Mesodermal cell (in vitro differentiated cells): Measurements from ENCODE around the gene RTN4R.

Experiments
- H3K27ac ChIP-seq: 2 replicates; pipeline ENCODE4 v1.7.0; 2013; ENCODE audit warnings: mild to moderate bottlenecking, low read depth, low read length, moderate library complexity; ENCODE audit not compliant: severe bottlenecking
- H3K36me3 ChIP-seq: 2 replicates; pipeline ENCODE4 v1.7.1; 2013; ENCODE audit warnings: mild to moderate bottlenecking, low read length, moderate library complexity; ENCODE audit not compliant: control insufficient read depth, insufficient read depth
- H3K4me1 ChIP-seq: one replicate; pipeline ENCODE4 v1.7.1; 2013; ENCODE audit warnings: mild to moderate bottlenecking, low read length; ENCODE audit not compliant: insufficient read depth, control insufficient read depth, poor library complexity, severe bottlenecking
- H3K4me3 ChIP-seq: 2 replicates; pipeline ENCODE4 v1.7.0; 2013; ENCODE audit warnings: low read length, control low read depth, mild to moderate bottlenecking; ENCODE audit not compliant: insufficient read depth, poor library complexity, severe bottlenecking; ENCODE audit errors: extremely low read depth
- H3K9me3 ChIP-seq: 2 replicates; pipeline ENCODE4 v1.7.1; 2013; ENCODE audit warnings: mild to moderate bottlenecking, low read length, moderate library complexity; ENCODE audit not compliant: control insufficient read depth
- WGBS, 2 experiments: methylation state at CpG; one replicate each; pipeline ENCODE4 v1.1.5; 2013; ENCODE audit warnings: missing lambda C conversion rate in 2 of 2; ENCODE audit not compliant: insufficient coverage in 2 of 2; 5-methylcytosine and 5-hydroxymethylcytosine counted together

RTN4R gene

DNA sequence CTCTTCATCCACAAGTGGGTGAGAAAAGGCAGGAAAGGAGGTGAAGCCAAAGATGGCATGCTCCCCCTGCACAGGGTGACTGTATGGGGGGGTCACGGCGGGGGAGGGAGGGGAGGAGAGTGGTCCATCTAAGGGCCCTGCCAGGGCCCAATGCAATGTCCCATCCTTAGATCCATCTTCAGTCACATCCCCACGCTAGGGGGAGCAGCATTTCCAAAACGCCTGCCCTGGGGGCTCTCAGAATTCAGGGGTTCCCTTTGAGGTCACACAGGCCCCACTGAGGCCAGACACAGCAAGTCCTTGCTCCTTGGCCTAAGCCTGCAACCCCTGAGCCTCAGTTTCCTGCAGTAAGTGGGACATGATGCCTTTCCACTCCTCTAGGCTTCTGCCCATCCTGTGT, 52.4 kb downstream of the RTN4R start:
- Histone ChIP-seq H3K9me3 (no peaks in the 10 kb centered on the region), H3K27ac (no peak overlapping the region), H3K36me3 (no peaks in the 10 kb centered on the region), H3K4me1 (peaks cover 6% of the 10 kb centered on the region), H3K4me3 (no peak overlapping the region)
- 78 to 79% methylated on average over 2 to 3 of the region's 4 CpGs for WGBS, 2 experiments

- WGBS, 2 experiments, result 88 to 96% methylated on average over 3 to 6 of the region's 7 CpGs
- no peak overlapping the region for H3K27ac ChIP-seq
- H3K4me3 ChIP-seq, result no peak overlapping the region
Observed at GRCh38 chr22:20214853-20215252, 53.3 kb downstream of the RTN4R start.

GRCh38 chr22:20213833-20214708, 54.0 kb downstream of the RTN4R start:
- Histone ChIP-seq H3K36me3 (no peaks in the 10 kb centered on the region), H3K4me1 (peaks cover 6% of the 10 kb centered on the region), H3K9me3 (no peaks in the 10 kb centered on the region), H3K4me3 (no peak overlapping the region), H3K27ac (no peak overlapping the region)
- 89 to 90% methylated on average over 27 to 31 of the region's 33 CpGs for WGBS, 2 experiments

More at GRCh38 chr22:20214853-20215252, 53.3 kb downstream of the RTN4R start:
- Histone ChIP-seq H3K36me3 (no peaks in the 10 kb centered on the region), H3K9me3 (no peaks in the 10 kb centered on the region), H3K4me1 (peaks cover 6% of the 10 kb centered on the region)

- H3K27ac ChIP-seq, result no peak overlapping the region
Observed at GRCh38 chr22:20212754-20213699, 55.1 kb downstream of the RTN4R start.

DNA sequence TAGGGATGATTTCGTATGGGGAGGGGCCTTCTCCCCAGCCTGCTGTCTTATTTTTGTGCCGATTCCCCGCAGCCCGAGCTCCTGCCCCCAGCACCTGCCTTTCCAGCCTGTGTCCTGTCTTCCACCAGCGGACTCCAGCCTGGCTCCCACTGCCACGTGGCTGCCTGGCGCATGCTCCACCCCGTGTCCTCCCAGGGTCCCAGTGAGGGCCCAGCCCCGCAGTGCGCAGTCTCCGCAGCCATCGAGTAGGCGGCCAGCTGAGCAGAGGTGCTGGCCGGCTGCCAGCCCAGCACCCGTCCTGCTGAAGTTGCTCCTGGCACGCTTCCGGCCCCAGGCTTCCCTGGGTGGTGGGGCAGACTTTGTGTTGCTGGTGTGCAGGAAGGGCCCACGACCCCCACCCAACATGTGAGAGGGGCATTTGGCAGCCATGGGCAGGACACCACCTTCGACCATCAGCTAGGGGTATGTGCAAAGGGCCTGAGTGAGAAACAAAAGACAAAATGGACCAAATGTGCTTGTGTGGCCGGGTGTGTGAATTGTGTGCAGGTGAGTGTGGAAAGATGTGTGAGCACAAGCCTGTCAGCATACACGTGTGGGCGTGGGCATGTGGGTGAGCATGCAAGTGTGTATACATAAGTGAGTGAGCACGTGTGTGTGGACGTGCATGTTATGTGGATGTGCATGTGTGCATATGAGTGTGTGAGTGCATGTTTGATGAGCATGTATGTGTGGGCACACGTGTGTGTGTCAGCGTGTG, 55.9 kb downstream of the RTN4R start:
- H3K4me3 ChIP-seq, result no peak overlapping the region
- H3K27ac ChIP-seq, result no peak overlapping the region
- WGBS, 2 experiments, result 88 to 90% methylated on average over 25 to 26 of the region's 26 CpGs

More at GRCh38 chr22:20212754-20213699, 55.1 kb downstream of the RTN4R start:
- H3K4me3 ChIP-seq, result no peak overlapping the region
- H3K9me3 ChIP-seq, result no peaks in the 10 kb centered on the region
- no peaks in the 10 kb centered on the region for H3K36me3 ChIP-seq
- H3K4me1 ChIP-seq, result peaks cover 6% of the 10 kb centered on the region
- 92 to 94% methylated on average over 21 to 25 of the region's 27 CpGs for WGBS, 2 experiments

GRCh38 chr22:20211409-20211996, 56.6 kb downstream of the RTN4R start:
- WGBS, 2 experiments, result 85 to 86% methylated on average over 4 to 8 of the region's 10 CpGs
- Histone ChIP-seq H3K36me3 (no peaks in the 10 kb centered on the region), H3K9me3 (no peaks in the 10 kb centered on the region), H3K27ac (no peak overlapping the region), H3K4me1 (peaks cover 13% of the 10 kb centered on the region), H3K4me3 (no peak overlapping the region)

More for the DNA sequence above, 55.9 kb downstream of the RTN4R start:
- Histone ChIP-seq H3K4me1 (peaks cover 11% of the 10 kb centered on the region), H3K9me3 (no peaks in the 10 kb centered on the region), H3K36me3 (no peaks in the 10 kb centered on the region)

GRCh38 chr22:20210473-20211059, 57.6 kb downstream of the RTN4R start:
- H3K4me1 ChIP-seq, result peaks cover 23% of the 10 kb centered on the region
- no peak overlapping the region for H3K4me3 ChIP-seq
- no peaks in the 10 kb centered on the region for H3K9me3 ChIP-seq
- WGBS, 2 experiments, result 94 to 95% methylated on average over 7 to 9 of the region's 9 CpGs
- H3K27ac ChIP-seq, result no peak overlapping the region
- H3K36me3 ChIP-seq, result no peaks in the 10 kb centered on the region

- Histone ChIP-seq H3K4me3 (no peak overlapping the region), H3K27ac (no peak overlapping the region), H3K36me3 (no peaks in the 10 kb centered on the region), H3K9me3 (no peaks in the 10 kb centered on the region), H3K4me1 (peaks cover 30% of the 10 kb centered on the region)
- WGBS, 2 experiments, result 96 to 100% methylated on average over 8 to 9 of the region's 11 CpGs
Observed at GRCh38 chr22:20209761-20210250, 58.3 kb downstream of the RTN4R start.

GRCh38 chr22:20208713-20209310, 59.3 kb downstream of the RTN4R start:
- no peak overlapping the region for H3K27ac ChIP-seq
- H3K9me3 ChIP-seq, result no peaks in the 10 kb centered on the region
- no peak overlapping the region for H3K4me3 ChIP-seq
- 90 to 96% methylated on average over 8 to 14 of the region's 15 CpGs for WGBS, 2 experiments
- peaks cover 40% of the 10 kb centered on the region for H3K4me1 ChIP-seq
- H3K36me3 ChIP-seq, result no peaks in the 10 kb centered on the region
